Endothelial cell (in vitro differentiated cells): ENCODE measurements around the gene BST1. TPM values are rescaled to one million over a fixed set of nuclear protein-coding genes. Genes with fewer than 3 reads are reported as not detected.

Experiments
- DNase-seq: peaks from one replicate; pipeline ENCODE4 v3.0.0; 2021; ENCODE audit warnings: low spot score
- H3K27ac Mint-ChIP-seq: one replicate; pipeline ENCODE4 v1.8.0; 2021; ENCODE audit warnings: mixed read lengths, inconsistent platforms; ENCODE audit not compliant: unreplicated experiment
- H3K27me3 Mint-ChIP-seq: one replicate; pipeline ENCODE4 v1.8.0; 2021; ENCODE audit warnings: mild to moderate bottlenecking, moderate library complexity, mixed read lengths, inconsistent platforms; ENCODE audit not compliant: unreplicated experiment
- H3K36me3 Mint-ChIP-seq: one replicate; pipeline ENCODE4 v1.8.0; 2021; ENCODE audit warnings: mild to moderate bottlenecking, low read depth, mixed read lengths, inconsistent platforms; ENCODE audit not compliant: unreplicated experiment
- H3K4me1 Mint-ChIP-seq: one replicate; pipeline ENCODE4 v1.8.0; 2021; ENCODE audit warnings: mild to moderate bottlenecking, mixed read lengths, inconsistent platforms; ENCODE audit not compliant: unreplicated experiment
- H3K4me3 Mint-ChIP-seq: one replicate; pipeline ENCODE4 v1.8.0; 2021; ENCODE audit warnings: mild to moderate bottlenecking, mixed read lengths, inconsistent platforms; ENCODE audit not compliant: unreplicated experiment
- H3K9me3 Mint-ChIP-seq: one replicate; pipeline ENCODE4 v1.8.0; 2021; ENCODE audit warnings: mixed read lengths, inconsistent platforms; ENCODE audit not compliant: unreplicated experiment
- total RNA-seq: library from RNA; stranded (reverse); fragmentation: NEBNext Ultra II Directional; extraction: Animal tissue kit (Norgen Biotek cat#: 25700); gene quantifications from one replicate; pipeline ENCODE4 v1.2.1, GENCODE V29; 2021; ENCODE audit not compliant: unreplicated experiment
- TF ChIP-seq, protein P1 (sequence below): fragments of 200-600 bp; sonication (generic); IDR thresholded peaks from one replicate; pipeline ENCODE4 v1.5.0; 2021; ENCODE audit warnings: antibody characterized with exemption; ENCODE audit not compliant: unreplicated experiment

Gene BST1
- total RNA-seq, 1 donor from 2014 or later, result 12.6 TPM

DNA sequence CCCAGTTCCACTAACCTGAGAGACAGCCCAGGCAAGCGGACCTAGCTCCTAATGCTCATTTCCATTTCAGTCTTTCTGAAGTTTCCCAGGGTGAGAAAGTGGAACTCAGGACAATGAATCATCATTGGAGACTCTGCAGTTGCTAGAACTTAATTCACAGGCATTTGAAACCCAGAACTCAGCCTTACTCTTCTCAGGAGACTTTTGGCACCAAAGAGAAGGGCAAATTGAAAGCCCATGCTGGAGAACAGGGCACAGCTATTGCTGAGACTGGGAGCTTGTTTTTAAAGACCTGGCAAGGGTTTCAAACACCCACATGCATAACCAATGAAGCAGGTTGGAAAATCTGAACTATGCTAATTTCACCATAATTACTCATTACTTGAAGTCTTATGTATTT is 36.0 kb downstream of the BST1 start:
- Mint-ChIP-seq H3K27me3 (no peaks in the 10 kb centered on the region), H3K4me1 (peaks cover 15% of the 10 kb centered on the region), H3K36me3 (peaks cover 9% of the 10 kb centered on the region), H3K27ac (no peak overlapping the region), H3K9me3 (peaks cover 3% of the 10 kb centered on the region), H3K4me3 (no peak overlapping the region)
- TF ChIP-seq, protein P1, sequence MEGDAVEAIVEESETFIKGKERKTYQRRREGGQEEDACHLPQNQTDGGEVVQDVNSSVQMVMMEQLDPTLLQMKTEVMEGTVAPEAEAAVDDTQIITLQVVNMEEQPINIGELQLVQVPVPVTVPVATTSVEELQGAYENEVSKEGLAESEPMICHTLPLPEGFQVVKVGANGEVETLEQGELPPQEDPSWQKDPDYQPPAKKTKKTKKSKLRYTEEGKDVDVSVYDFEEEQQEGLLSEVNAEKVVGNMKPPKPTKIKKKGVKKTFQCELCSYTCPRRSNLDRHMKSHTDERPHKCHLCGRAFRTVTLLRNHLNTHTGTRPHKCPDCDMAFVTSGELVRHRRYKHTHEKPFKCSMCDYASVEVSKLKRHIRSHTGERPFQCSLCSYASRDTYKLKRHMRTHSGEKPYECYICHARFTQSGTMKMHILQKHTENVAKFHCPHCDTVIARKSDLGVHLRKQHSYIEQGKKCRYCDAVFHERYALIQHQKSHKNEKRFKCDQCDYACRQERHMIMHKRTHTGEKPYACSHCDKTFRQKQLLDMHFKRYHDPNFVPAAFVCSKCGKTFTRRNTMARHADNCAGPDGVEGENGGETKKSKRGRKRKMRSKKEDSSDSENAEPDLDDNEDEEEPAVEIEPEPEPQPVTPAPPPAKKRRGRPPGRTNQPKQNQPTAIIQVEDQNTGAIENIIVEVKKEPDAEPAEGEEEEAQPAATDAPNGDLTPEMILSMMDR, result no peak
- DNase-seq, result no peak

DNA sequence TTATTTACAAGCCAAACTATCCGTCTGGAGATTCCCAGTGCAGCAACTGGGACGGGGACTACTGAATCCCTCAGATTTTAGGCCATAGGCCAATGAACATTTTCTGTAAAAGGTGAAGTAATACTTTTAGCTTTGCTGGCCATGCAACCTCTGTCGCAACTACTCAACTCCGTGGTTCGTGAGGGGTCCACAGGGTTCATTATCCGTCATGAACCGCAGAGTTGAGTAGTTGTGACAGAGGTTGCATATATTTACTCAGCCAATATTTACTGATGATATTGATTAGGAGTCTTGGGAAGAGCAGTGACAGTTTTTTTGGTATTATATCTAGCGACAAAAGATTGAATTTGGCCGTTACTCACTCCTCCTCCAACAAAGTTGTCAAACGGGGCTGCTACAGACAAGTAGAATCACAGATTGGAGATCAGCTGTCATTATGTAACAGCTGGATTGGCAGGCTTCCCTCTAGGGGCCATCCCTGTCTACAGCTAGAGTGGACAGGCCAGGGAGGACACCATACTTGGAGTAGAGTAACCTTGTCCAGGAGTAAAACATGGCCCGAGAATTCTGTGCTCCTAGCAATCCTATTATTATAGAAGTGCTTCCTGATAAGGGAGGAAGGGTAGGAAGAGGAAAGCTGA is 38.0 kb downstream of the BST1 start:
- peaks cover 13% of the 10 kb centered on the region for H3K4me1 Mint-ChIP-seq
- TF ChIP-seq, protein P1, result no peak
- no peaks in the 10 kb centered on the region for H3K27me3 Mint-ChIP-seq

DNA sequence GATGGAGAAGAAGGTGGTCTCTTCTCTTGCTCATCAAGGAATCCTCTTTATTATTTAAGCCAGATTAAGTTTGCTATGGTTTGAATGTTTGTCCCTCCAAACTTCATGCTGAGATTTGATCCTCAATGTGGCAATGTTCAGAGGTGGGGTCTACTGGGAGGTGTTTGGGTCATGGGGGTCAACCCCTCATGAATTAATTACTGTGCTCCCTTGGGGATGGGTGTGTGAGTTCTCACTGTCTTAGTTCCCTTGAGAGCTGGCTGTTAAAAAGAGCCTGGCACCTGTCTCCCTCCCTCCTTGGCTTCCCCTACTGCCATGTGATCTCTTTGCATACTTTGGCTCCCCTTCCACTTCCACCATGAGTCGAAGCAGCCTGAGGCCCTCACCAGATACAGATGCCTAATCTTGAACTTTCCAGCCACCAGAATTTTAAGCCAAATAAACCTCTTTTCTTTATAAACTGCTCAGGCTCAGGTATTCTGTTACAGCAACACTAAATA is 39.3 kb downstream of the BST1 start:
- no peak for DNase-seq
- H3K4me1 Mint-ChIP-seq, result peaks cover 13% of the 10 kb centered on the region

More for the DNA sequence above, 38.0 kb downstream of the BST1 start:
- Mint-ChIP-seq H3K27ac (no peak overlapping the region), H3K9me3 (peaks cover 3% of the 10 kb centered on the region), H3K36me3 (peaks cover 9% of the 10 kb centered on the region), H3K4me3 (no peak overlapping the region)
- DNase-seq, result no peak

DNA sequence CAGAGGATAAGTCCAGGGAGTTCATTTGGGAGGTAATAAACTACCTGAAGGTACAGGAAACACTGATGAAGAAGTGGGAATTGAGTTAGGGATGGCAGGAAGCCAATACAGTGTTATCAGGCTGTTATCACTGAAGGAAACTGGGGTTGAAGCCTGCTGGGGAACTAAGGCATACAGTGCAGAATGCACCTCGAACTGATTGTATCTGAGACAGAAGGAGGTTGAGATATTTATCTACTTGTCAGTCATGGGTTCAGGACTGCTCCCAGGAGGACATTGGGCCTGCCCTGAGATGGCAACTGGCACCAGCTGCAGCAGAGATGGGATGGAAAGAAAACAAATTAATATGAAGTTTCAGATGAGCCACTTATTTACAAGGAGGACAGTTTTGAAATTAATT is 39.8 kb downstream of the BST1 start:
- Mint-ChIP-seq H3K9me3 (peaks cover 3% of the 10 kb centered on the region), H3K27me3 (no peaks in the 10 kb centered on the region)

More for the DNA sequence above, 39.3 kb downstream of the BST1 start:
- no peak overlapping the region for H3K27ac Mint-ChIP-seq
- H3K9me3 Mint-ChIP-seq, result peaks cover 3% of the 10 kb centered on the region
- H3K36me3 Mint-ChIP-seq, result peaks cover 14% of the 10 kb centered on the region
- no peaks in the 10 kb centered on the region for H3K27me3 Mint-ChIP-seq
- TF ChIP-seq, protein P1, result no peak
- no peak overlapping the region for H3K4me3 Mint-ChIP-seq

More for the DNA sequence above, 39.8 kb downstream of the BST1 start:
- H3K4me3 Mint-ChIP-seq, result no peak overlapping the region
- H3K4me1 Mint-ChIP-seq, result peaks cover 13% of the 10 kb centered on the region
- peaks cover 14% of the 10 kb centered on the region for H3K36me3 Mint-ChIP-seq
- TF ChIP-seq, protein P1, result no peak
- no peak overlapping the region for H3K27ac Mint-ChIP-seq
- no peak for DNase-seq
